Dermis blood vessel endothelial cell (primary cell): ENCODE measurements around the gene SPDYE3. TPM values are rescaled to one million over a fixed set of nuclear protein-coding genes. Genes with fewer than 3 reads are reported as not detected.
"Not testable (repeated sequence)": the region's sequence is repeated elsewhere in the genome, so short reads cannot be mapped to it uniquely, and the experiment has no call there.

Experiments
- DNase-seq: peaks from one replicate; pipeline ENCODE4 v3.0.0; 2010
- total RNA-seq: library from RNA; depleted of rRNA; stranded (reverse); fragments of >200 nt; gene quantifications from 2 replicates; pipeline ENCODE4 v1.2.3, GENCODE V29; 2014

SPDYE3 gene
- total RNA-seq, 1 donor from 2014 or later = not detected

GRCh38 chr7:100288258-100288657 lies 19.2 kb upstream of the SPDYE3 start:
- DNase-seq = not testable (repeated sequence)

- not testable (repeated sequence) for DNase-seq
Measured at GRCh38 chr7:100292162-100292561, 15.3 kb upstream of the SPDYE3 start.

GRCh38 chr7:100295269-100295668 lies 12.2 kb upstream of the SPDYE3 start:
- DNase-seq = peak; percentile 45

GRCh38 chr7:100297852-100298631 lies 9.5 kb upstream of the SPDYE3 start:
- DNase-seq = not testable (repeated sequence)

GRCh38 chr7:100298632-100298895 lies 8.9 kb upstream of the SPDYE3 start:
- not testable (repeated sequence) for DNase-seq

GRCh38 chr7:100304526-100304925 lies 3.0 kb upstream of the SPDYE3 start:
- DNase-seq = not testable (repeated sequence)

- not testable (repeated sequence) for DNase-seq
Measured at GRCh38 chr7:100318329-100318728, 10.8 kb downstream of the SPDYE3 start.

GRCh38 chr7:100321648-100322047 lies 14.1 kb downstream of the SPDYE3 start:
- not testable (repeated sequence) for DNase-seq

- DNase-seq = not testable (repeated sequence)
Measured at GRCh38 chr7:100324194-100324593, 16.7 kb downstream of the SPDYE3 start.

- DNase-seq = peak; percentile 82
Measured at GRCh38 chr7:100325671-100326070, 18.2 kb downstream of the SPDYE3 start.

GRCh38 chr7:100326914-100327313 lies 19.4 kb downstream of the SPDYE3 start:
- not testable (repeated sequence) for DNase-seq

GRCh38 chr7:100335566-100336466 lies 28.3 kb downstream of the SPDYE3 start:
- DNase-seq = peak; percentile 94

- DNase-seq = peak; percentile 90
Measured at GRCh38 chr7:100338083-100338696, 30.7 kb downstream of the SPDYE3 start.

- DNase-seq = not testable (repeated sequence)
Measured at GRCh38 chr7:100341286-100341685, 33.8 kb downstream of the SPDYE3 start.

- DNase-seq = no peak
Measured at GRCh38 chr7:100342765-100343164, 35.3 kb downstream of the SPDYE3 start.

GRCh38 chr7:100344124-100344559 lies 36.6 kb downstream of the SPDYE3 start:
- DNase-seq = not testable (repeated sequence)

GRCh38 chr7:100344560-100345287 lies 37.2 kb downstream of the SPDYE3 start:
- DNase-seq = peak; percentile 81

GRCh38 chr7:100345288-100345672 lies 37.8 kb downstream of the SPDYE3 start:
- DNase-seq = peak; percentile 80

- no peak for DNase-seq
Measured at GRCh38 chr7:100346921-100347320, 39.4 kb downstream of the SPDYE3 start.

- DNase-seq = no peak
Measured at GRCh38 chr7:100348805-100349204, 41.3 kb downstream of the SPDYE3 start.

- no peak for DNase-seq
Measured at GRCh38 chr7:100349757-100350156, 42.3 kb downstream of the SPDYE3 start.

- DNase-seq = no peak
Measured at GRCh38 chr7:100351657-100352058, 44.2 kb downstream of the SPDYE3 start.
